GM18511 (cell line): ENCODE measurements around the gene TRIML2.

Source experiments
- ATAC-seq: cut with Tn5 transposase; IDR thresholded peaks from one replicate; pipeline ENCODE4 v1.9.1; 2021; ENCODE audit warnings: mild to moderate bottlenecking, moderate library complexity; ENCODE audit not compliant: unreplicated experiment

Gene TRIML2

GRCh38 chr4:188109157-188109755 is at the start of gene TRIML2:
TRIML2 (minus strand) TSS chr4:188109603; CDS start chr4:188105368, 4,235 bp downstream.
- no peak for ATAC-seq

GRCh38 chr4:188158336-188158735 is 48.9 kb upstream of the TRIML2 start:
- no peak for ATAC-seq

- ATAC-seq = no peak
These were observed 45.4 kb upstream of the TRIML2 start for GRCh38 chr4:188154668-188155405.

- no peak for ATAC-seq
These were observed 38.4 kb upstream of the TRIML2 start for GRCh38 chr4:188147776-188148175.

GRCh38 chr4:188147176-188147575 is 37.8 kb upstream of the TRIML2 start:
- no peak for ATAC-seq

- ATAC-seq = no peak
These were observed 37.2 kb upstream of the TRIML2 start for GRCh38 chr4:188146618-188147017.

- ATAC-seq = no peak
These were observed 36.2 kb upstream of the TRIML2 start for GRCh38 chr4:188145601-188146000.

GRCh38 chr4:188143731-188144130 is 34.3 kb upstream of the TRIML2 start:
- ATAC-seq = no peak

GRCh38 chr4:188139671-188140070 is 30.3 kb upstream of the TRIML2 start:
- no peak for ATAC-seq

GRCh38 chr4:188139141-188139540 is 29.7 kb upstream of the TRIML2 start, which contains the start of gene TRIML1:
TRIML1 (plus strand) TSS chr4:188139441; CDS start chr4:188139559, 118 bp downstream.
- no peak for ATAC-seq

- ATAC-seq = no peak
These were observed 28.8 kb upstream of the TRIML2 start for GRCh38 chr4:188138227-188138626.

GRCh38 chr4:188132232-188132631 is 22.8 kb upstream of the TRIML2 start:
- ATAC-seq = no peak

GRCh38 chr4:188130355-188130754 is 21.0 kb upstream of the TRIML2 start:
- no peak for ATAC-seq

GRCh38 chr4:188127214-188127874 is 17.9 kb upstream of the TRIML2 start:
- no peak for ATAC-seq

- ATAC-seq = no peak
These were observed 12.1 kb upstream of the TRIML2 start for GRCh38 chr4:188121530-188121929.

- no peak for ATAC-seq
These were observed 8.4 kb upstream of the TRIML2 start for GRCh38 chr4:188117631-188118324.

GRCh38 chr4:188113156-188113555 is 3.8 kb upstream of the TRIML2 start:
- no peak for ATAC-seq

GRCh38 chr4:188111955-188112354 is 2.6 kb upstream of the TRIML2 start:
- ATAC-seq = no peak

- ATAC-seq = no peak
These were observed 1.5 kb upstream of the TRIML2 start for GRCh38 chr4:188110741-188111471.

- ATAC-seq = no peak
These were observed 633 bp upstream of the TRIML2 start for GRCh38 chr4:188110036-188110435.
